HAP-1 (cell line): Measurements from ENCODE around the gene GNG12.

Experiments used
- DNase-seq, 2 experiments: peaks; one replicate each; pipeline ENCODE4 v3.0.0-alpha.2; 2016 to 2020; ENCODE audit warnings: low spot score in 2 of 2
- H3K27me3 ChIP-seq: fragments of 250-450 bp; sonication (Bioruptor Pico); 2 replicates; pipeline ENCODE4 v1.5.1; 2020; ENCODE audit warnings: low read depth, mild to moderate bottlenecking, moderate library complexity
- H3K36me3 ChIP-seq: fragments of 250-450 bp; sonication (Bioruptor Pico); replicated peaks from 2 replicates; pipeline ENCODE4 v1.5.1; 2020; ENCODE audit warnings: mild to moderate bottlenecking
- H3K4me1 ChIP-seq: fragments of 250-450 bp; sonication (Bioruptor Pico); 2 replicates; pipeline ENCODE4 v1.5.1; 2020; ENCODE audit warnings: mild to moderate bottlenecking
- H3K4me3 ChIP-seq: fragments of 250-450 bp; sonication (Bioruptor Pico); 2 replicates; pipeline ENCODE4 v1.5.1; 2020; ENCODE audit warnings: mild to moderate bottlenecking, moderate library complexity
- H3K9me3 ChIP-seq: fragments of 250-450 bp; sonication (Bioruptor Pico); 2 replicates; pipeline ENCODE4 v1.5.1; 2020; ENCODE audit warnings: mild to moderate bottlenecking, moderate library complexity
- in situ Hi-C: fragments of 300-500 bp; cut with MboI; formaldehyde crosslinking; loops from 3 replicates; pipeline ENCODE4 v1.14.3; 2020; ENCODE audit warnings: low sequenced_read_pairs, inconsistent platforms, mixed read lengths

GNG12 gene

DNA sequence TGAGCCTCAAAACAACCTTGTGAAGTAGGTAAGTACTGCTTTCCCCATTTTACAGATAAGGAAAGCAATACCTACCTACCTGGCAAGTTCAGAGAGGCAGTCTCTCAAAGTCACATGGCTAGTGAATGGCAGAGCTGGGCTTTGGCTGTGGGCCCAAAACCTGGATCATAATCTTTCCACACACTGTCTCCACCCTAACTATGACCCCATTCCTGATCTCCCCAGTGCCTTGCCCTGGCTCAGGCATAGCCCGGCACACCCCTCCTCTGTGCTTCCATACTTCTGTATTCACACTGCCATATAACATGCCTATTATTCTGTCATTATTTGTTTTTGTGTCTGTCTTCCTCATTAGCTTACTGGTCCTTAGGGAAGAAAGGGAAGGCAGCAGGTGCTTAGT is 15.9 kb downstream of the GNG12 start:
- Histone ChIP-seq H3K36me3 (no peaks in the 10 kb centered on the region), H3K4me3 (no peak overlapping the region), H3K4me1 (peaks cover 13% of the 10 kb centered on the region), H3K27me3 (no peaks in the 10 kb centered on the region), H3K9me3 (peaks cover 3% of the 10 kb centered on the region; the same call in 1 of the 2 replicates)
- no peak for DNase-seq
- in situ Hi-C loops, result no loop called here

DNA sequence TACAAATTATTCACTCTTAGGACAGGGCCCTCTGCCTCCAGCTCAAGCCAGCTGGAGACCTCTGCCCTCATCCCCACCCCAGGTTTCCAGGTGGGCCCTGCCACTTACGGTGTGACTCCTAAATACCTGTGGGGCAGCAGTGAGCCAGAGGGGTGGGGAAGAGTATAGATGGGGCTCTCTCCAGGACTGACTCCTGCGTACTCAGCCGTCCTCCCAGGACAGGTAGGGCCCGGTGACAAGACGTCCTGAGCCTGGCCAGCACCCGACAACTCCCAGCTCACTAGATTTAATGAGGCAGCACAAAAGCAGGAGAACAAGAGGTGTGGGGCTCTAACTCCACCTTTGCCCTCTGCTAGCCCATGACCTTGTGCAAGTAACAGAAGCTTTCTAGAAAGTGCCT is 16.8 kb downstream of the GNG12 start:
- no peak for DNase-seq
- peaks cover 3% of the 10 kb centered on the region; the same call in 1 of the 2 replicates for H3K9me3 ChIP-seq
- peaks cover 13% of the 10 kb centered on the region for H3K4me1 ChIP-seq
- H3K36me3 ChIP-seq, result no peaks in the 10 kb centered on the region
- in situ Hi-C loops, result no loop called here
- no peaks in the 10 kb centered on the region for H3K27me3 ChIP-seq
- no peak overlapping the region for H3K4me3 ChIP-seq

DNA sequence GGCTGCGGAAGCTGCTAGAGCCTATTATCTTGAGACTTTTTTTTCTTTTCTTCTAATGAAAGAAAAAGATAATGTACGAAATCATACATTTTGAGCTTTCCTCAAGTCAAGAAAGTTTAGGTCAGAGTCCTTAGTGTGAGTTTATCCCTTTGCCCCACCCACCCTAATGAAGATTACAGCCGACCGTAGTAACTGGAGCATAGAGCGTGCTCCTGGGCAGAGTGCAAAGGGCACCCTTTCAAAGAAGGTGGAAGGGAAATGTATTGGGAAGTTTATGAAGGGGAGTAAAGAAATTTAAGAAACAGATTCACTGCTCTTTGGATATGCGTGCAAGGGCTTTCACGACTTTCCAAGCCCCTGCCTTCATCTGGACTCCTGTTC is 17.2 kb downstream of the GNG12 start:
- in situ Hi-C loops, result no loop called here
- Histone ChIP-seq H3K36me3 (no peaks in the 10 kb centered on the region), H3K9me3 (peaks cover 3% of the 10 kb centered on the region; the same call in 1 of the 2 replicates), H3K4me3 (no peak overlapping the region), H3K4me1 (peaks cover 13% of the 10 kb centered on the region), H3K27me3 (no peaks in the 10 kb centered on the region)
- no peak for DNase-seq

DNA sequence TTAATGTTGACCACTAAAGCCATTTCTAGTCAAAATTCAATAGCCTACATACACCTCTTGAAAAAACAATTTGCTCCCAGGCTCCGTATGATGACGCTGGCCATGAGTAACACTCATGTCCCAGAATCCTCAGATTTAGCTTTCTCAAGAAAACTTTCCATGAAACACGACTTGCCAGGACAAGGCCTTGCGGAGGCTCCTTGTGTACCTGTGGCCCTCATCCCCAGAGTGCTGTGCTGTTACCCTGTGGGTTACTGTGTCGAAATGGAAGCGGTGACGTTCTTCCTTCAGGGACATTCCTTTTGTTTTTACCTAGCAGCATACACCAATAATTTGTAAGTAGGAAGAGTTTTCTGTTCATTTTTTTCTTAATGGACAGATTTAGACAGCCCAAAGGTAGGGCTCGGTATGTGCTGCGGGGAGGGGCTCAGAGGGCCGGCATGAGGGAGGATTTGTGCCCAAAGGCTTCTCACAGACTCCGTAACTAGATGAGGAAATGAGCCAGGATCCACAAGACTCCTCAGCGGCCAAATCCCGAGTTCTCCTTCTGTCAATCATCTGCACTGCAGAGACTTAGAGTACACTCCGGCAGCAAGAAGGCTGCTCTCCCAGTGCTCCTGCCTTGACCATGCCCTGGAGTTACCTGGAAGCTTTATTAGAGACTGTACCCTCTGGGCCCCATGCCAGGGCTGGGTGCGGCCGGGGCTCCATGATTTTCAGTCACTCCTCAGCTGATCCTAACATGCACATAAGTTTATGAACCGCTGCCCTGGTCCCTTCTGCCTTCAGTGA is 17.8 kb downstream of the GNG12 start:
- Histone ChIP-seq H3K4me1 (peaks cover 13% of the 10 kb centered on the region), H3K4me3 (no peak overlapping the region), H3K36me3 (no peaks in the 10 kb centered on the region), H3K27me3 (no peaks in the 10 kb centered on the region), H3K9me3 (peaks cover 3% of the 10 kb centered on the region; the same call in 1 of the 2 replicates)
- in situ Hi-C loops, result no loop called here
- no peak for DNase-seq

DNA sequence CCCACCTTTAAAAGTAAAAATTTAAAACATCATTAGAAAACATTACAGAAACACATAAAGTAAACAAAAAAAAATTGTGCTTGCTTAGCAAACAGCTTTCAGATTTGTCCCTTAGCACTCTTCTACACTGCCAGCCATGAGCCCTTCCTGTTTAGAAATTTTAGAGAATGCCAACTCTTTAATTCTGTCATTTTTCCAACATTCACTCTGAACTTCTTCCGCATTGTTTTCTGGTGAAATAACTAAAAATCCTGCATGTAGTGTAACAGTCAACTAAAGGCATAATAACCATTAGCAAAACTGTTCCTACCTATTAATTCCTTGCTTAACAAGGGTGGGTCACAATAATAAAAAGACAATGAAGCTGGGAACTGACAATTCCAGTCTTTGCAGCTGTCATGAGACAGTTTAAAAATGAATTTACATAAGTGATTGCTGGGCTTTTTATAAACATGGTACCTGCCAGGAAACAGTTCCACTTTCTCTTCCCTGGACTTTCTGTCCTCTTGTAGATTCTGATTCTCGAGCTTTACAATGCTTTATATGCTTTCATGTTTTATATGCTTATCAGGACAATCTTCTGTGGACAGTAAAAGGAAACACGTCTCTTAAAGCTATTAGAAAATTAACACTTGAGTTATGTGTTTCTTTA is 19.0 kb downstream of the GNG12 start:
- Histone ChIP-seq H3K4me1 (peaks cover 9% of the 10 kb centered on the region), H3K4me3 (no peak overlapping the region), H3K36me3 (no peaks in the 10 kb centered on the region), H3K9me3 (peaks cover 3% of the 10 kb centered on the region; the same call in 1 of the 2 replicates), H3K27me3 (no peaks in the 10 kb centered on the region)
- in situ Hi-C loops, result no loop called here
- no peak for DNase-seq

DNA sequence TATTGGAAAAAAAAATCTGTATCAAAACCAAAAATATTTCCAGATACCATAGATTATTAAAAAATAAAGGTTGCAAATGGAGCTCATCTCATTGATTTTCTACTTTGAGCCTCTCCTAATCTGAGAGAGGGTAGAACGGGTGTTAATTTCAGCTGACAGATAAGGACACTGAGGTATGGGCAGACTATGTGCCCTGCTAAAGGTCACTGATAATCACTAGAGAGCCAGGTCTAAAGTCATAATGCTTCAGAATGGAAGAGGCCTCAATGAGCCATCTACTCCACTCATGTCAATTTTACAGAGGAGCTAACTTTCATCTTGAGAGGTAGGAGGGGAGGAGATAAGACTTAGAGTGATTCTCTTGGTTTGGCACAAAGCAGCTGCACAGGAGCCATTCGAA is 21.0 kb downstream of the GNG12 start:
- no peaks in the 10 kb centered on the region for H3K27me3 ChIP-seq
- peaks cover 9% of the 10 kb centered on the region for H3K4me1 ChIP-seq
- H3K36me3 ChIP-seq, result no peaks in the 10 kb centered on the region
- peaks cover 3% of the 10 kb centered on the region; the same call in 1 of the 2 replicates for H3K9me3 ChIP-seq
- no peak overlapping the region for H3K4me3 ChIP-seq
- DNase-seq, result no peak
- in situ Hi-C loops, result no loop called here

DNA sequence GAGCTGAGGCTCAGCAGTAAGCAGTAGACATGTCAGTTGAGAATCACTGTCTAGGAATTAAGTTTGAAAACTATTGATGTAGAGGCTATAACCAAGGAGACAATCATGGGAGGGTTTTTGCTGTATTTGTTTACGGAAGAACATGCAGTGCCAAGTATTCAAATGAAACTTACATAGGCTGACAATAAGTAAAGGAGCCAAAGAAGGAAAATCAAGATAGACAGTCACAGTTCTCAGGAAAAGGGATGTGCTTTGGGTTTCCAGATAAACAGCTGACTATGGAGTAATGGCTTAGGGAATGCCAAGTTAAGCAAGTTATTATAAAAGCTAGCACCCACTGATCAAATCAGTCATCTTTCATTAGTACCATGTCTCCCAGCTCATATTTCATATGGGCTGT is 21.5 kb downstream of the GNG12 start:
- H3K4me3 ChIP-seq, result no peak overlapping the region
- H3K27me3 ChIP-seq, result no peaks in the 10 kb centered on the region
- no peaks in the 10 kb centered on the region for H3K36me3 ChIP-seq
- no peaks in the 10 kb centered on the region for H3K9me3 ChIP-seq
- in situ Hi-C loops, result no loop called here
- no peak for DNase-seq
- H3K4me1 ChIP-seq, result peaks cover 9% of the 10 kb centered on the region

DNA sequence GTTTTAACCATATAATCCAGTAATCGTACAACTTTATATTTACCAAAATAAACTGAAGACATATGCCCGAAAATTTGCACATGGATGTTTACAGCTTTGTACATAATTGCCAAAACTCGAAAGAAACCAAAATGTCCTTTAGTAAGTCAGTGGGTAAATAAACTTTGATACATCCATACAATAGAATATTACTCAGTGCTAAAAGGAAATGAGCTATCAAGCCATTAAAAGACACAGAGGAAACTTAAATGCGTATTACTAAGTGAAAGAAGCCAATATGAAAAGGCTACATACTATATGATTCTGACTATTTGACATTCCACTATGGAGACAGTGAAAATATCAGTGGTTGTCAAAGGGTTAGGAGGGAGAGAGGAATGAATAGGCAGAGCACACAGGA is 23.4 kb downstream of the GNG12 start:
- Histone ChIP-seq H3K4me3 (no peak overlapping the region), H3K4me1 (peaks cover 8% of the 10 kb centered on the region), H3K36me3 (no peaks in the 10 kb centered on the region), H3K9me3 (no peaks in the 10 kb centered on the region), H3K27me3 (no peaks in the 10 kb centered on the region)
- in situ Hi-C loops, result no loop called here
- no peak for DNase-seq

DNA sequence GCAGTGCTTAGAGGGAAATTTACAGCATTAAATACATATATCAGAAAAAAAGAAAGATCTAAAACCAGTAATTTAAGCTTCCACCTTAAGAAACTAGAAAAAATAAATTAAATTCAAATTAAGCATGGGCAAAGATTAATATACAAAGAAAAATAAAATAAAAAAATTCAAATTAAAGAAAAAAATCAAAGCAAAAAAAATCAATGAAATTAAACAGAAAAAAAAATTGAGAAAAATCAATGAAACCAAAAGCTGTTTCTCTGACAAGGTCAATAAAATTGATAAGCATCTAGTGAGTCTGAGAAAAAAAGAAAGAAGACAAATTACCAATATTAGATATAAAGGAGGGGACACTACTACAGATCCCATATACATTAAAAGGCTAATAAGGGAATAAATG is 26.0 kb downstream of the GNG12 start:
- DNase-seq, result no peak
- in situ Hi-C loops, result no loop called here

DNA sequence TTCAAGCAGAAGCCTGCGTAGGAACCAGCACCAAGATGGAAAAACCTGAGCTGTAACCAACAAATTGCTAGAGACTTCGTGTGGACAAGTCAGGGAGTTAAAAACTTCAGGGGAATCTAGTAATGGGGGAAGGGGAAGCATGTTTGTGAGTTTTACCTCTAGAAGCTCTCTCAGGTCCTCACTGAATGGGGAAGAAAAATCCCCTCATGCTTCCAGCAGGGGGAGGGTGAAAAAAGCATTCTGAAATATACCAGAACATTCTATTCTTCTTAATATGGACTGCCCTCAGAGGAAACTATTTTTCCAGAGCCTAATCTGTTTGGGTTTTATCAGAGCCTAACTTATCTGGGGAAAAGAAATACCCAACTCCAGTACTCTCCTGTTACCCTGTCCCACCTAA is 28.6 kb downstream of the GNG12 start:
- no peaks in the 10 kb centered on the region for H3K36me3 ChIP-seq

More for the DNA sequence above, 26.0 kb downstream of the GNG12 start:
- H3K4me1 ChIP-seq, result 0 out of 2 replicates have a peak, but pooled peaks cover 6% of the 10 kb centered on the region
- no peaks in the 10 kb centered on the region for H3K9me3 ChIP-seq
- H3K36me3 ChIP-seq, result no peaks in the 10 kb centered on the region
- H3K4me3 ChIP-seq, result no peak overlapping the region
- H3K27me3 ChIP-seq, result no peaks in the 10 kb centered on the region

DNA sequence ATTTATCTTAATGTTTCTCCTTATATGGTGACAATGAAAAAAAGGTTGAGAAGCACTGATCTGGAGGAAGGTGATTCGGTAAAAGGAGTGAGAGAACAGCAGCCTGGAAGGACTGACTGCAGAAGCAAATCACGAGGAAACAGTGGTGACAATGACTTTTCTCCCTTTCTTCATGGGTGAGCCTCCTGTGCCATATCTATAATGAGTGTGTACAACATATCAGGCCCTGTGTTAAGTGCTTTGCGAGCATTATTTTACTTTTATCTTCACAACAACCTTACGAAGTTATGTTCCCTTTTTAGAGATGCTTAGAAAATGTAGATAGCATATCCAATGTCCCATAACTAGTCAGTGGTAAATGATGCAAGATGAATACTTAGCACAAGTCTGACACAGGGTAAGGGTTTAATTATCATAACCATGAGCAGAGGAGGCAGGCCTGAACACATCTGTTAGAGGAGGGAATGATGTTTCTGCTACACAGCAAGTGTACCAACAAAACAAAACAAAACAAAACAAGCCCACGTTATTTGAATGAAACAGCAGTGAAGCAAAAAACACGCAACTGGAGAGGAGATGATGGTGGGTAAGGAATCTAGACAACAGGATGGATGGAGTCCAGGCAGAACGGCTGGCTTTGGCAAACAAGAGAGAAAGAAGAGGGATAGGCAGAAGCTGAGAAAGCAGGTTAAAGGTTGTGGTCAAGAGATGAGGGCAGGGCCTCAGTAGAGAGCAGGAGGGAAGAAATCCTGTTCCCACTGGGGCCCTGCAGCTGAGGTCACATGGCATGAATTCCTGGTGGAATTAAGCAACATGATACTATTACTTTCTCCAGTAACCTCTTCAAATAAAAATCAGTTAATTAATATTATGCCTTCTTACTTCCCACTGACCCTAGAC is 29.6 kb downstream of the GNG12 start:
- Histone ChIP-seq H3K4me1 (0 out of 2 replicates have a peak, but pooled peaks cover 6% of the 10 kb centered on the region), H3K4me3 (no peak overlapping the region), H3K27me3 (no peaks in the 10 kb centered on the region), H3K36me3 (no peaks in the 10 kb centered on the region), H3K9me3 (no peaks in the 10 kb centered on the region)
- in situ Hi-C loops, result no loop called here
- DNase-seq, result no peak

More for the DNA sequence above, 28.6 kb downstream of the GNG12 start:
- Histone ChIP-seq H3K9me3 (no peaks in the 10 kb centered on the region), H3K4me3 (no peak overlapping the region), H3K27me3 (no peaks in the 10 kb centered on the region), H3K4me1 (0 out of 2 replicates have a peak, but pooled peaks cover 6% of the 10 kb centered on the region)
- DNase-seq, result no peak
- in situ Hi-C loops, result no loop called here

DNA sequence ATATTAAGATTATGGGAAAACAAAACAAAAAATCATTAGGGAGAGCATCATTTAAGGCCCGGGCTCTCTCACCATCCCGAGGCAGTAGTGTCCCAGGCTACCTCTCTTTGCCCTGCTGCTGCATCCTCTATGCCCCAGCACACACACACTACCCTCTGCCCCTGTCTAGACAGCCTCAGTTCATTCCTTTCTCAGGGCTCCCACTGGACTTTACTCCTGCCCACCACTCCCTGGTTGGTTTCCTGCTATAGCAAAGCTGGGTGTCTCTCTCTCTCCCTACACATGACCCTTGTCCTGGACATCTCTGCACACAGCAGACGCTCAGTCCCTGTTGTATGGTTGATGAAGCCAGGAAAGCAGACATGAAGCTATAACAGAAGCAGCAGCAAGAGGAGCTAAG is 30.7 kb downstream of the GNG12 start:
- H3K4me1 ChIP-seq, result 0 out of 2 replicates have a peak, but pooled peaks cover 6% of the 10 kb centered on the region
- no peaks in the 10 kb centered on the region for H3K27me3 ChIP-seq
- in situ Hi-C loops, result no loop called here
- no peak for DNase-seq
- no peaks in the 10 kb centered on the region for H3K36me3 ChIP-seq
- H3K9me3 ChIP-seq, result no peaks in the 10 kb centered on the region
- H3K4me3 ChIP-seq, result no peak overlapping the region

DNA sequence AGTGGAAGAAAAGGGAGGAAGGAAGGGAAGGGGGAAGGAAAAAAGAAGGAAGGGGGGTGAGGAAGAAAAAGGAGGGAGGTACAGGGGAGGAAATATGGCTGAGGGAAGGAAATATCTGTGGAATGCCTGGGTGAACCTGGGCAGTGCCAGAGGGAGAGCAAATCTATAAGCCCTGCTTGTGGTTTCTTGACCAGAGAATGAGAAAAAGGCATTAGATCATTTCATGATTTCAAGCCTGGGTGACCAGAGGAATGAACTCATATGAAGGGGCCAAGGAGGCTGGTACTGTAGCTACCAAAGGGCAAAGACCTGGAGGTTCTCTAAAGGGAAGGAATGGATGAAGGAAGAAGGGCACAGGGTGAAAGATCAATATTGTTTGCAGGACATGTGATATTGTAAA is 31.4 kb downstream of the GNG12 start:
- Histone ChIP-seq H3K4me3 (no peak overlapping the region), H3K27me3 (no peaks in the 10 kb centered on the region), H3K9me3 (no peaks in the 10 kb centered on the region), H3K36me3 (no peaks in the 10 kb centered on the region), H3K4me1 (0 out of 2 replicates have a peak, but pooled peaks cover 6% of the 10 kb centered on the region)
- no peak for DNase-seq
- in situ Hi-C loops, result no loop called here
